ENCODE data around the gene CACNB1.

Gene CACNB1

GRCh38 chr17:39197380-39198185 lies at the start of gene CACNB1:
Gene CACNB1 (minus strand): TSS chr17:39197669. CDS start chr17:39197495, 174 bp downstream.
- DNase-seq (ENCODE audit: low spot score) = peak; percentile 90

DNA sequence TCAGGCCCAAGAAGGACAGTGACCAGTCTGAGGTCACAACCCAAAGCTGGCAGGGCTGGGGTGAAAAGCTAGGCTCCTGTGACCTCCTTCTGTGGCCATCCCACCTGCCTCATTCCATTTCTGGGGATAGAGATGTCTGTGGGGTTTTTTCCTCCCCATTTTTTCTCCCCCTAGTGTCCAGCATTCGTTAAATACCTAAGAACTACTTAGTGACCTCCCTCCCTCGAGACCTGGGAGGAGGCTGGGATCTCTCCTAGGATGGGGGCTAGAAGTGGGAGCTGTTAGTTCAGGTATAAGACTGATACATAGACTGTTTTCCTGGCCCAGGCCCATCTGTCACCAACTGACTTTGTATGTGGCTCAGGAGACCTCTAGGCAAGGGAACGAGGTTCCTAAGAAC lies 48.8 kb upstream of the CACNB1 start:
- no peak for DNase-seq (ENCODE audit: low spot score)

DNA sequence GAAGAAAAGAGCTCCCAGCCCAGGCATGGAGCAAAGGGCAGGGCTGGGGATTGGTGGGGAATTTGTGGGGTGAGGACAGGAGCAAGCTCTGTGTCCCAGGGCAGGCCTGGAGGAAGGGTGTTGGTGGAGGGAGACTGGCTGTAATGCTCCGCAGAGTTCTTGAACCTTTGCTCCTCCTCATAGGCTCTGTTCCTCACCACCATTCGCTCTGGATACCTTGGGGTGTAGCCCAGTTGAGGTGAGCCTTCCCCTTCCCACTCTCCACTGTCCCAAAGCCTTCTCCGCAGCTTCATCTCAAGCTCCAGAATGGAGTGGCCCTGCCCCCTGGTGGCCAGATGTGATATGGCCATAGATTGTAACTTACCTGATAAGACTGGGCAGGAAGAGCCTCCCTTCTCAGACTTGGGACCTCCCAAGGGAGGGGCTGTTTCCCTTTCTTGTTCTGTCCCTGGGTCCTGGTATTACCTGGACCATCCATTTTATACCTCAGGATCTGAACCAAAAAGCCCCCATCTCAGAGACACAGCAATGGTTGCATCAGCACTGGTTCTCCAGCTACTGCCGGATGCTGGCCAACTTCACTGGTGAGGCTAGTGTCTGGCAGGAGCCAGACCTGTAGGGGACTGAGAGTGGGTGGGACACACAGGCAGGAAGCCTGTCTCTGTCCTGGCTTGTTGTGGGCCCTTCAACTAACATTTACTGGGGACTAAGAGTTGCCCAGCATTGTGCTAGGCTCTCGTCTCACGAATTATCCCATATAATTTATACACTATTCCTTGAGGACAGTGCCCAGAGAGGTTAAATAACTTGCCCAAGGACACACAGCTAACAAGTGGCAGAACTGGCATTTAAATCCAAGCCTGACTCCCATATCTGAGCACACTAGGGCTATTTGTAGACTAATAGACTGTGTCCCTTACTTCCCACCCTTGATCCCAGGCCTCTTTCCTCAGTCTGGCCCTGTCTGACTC lies 47.4 kb upstream of the CACNB1 start:
- DNase-seq (ENCODE audit: low spot score) = peak; percentile 90

DNA sequence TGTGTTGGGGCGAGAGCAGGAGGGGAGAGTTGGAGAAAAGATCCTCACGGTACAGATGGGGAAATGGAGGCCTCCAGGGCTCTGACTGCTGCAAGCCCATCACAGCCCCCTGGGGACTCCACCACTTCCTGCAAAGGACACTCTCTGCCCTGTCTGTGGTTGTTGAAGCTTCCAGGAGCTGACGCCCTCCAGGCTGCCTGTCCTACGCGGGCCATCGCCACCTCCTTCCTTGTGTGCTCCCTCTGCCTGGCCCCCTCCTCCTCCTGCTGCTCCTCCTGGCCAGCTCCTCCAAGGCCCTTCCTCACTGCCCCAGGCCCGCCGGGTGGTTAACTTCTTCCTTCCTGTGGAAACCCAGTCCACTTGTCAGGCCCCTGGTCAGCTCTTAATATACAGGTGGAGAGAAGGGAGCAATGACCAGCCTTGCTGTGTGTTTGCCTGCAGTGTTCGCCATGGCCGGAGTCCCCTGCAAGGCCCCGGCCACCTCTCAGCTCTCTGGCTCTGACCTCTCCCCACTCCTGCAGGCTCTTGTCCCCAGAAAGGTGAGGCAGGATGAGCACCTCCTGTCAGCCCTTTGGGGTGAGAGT lies 46.6 kb upstream of the CACNB1 start:
- DNase-seq (ENCODE audit: low spot score) = no peak

DNA sequence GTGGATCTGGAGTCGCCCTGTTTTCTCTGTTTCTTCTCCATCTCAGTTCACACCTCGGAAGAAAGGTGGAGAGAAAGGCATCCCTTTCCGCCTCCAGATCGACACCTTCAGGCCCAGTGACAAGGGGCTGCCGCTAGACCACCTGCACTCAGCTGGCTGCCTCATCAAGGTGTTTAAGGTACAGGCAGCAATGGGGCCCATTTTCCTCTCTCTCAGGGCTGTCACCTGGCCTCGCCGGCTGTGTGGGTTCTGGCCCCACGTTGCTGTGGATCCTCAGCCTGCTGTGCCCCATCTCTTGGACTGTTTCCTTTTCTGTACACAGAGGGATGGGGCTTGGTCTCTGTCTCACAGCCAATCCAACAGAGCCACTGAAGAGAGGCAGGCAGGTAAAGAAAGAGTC lies 45.7 kb upstream of the CACNB1 start:
- DNase-seq (ENCODE audit: low spot score) = no peak

DNA sequence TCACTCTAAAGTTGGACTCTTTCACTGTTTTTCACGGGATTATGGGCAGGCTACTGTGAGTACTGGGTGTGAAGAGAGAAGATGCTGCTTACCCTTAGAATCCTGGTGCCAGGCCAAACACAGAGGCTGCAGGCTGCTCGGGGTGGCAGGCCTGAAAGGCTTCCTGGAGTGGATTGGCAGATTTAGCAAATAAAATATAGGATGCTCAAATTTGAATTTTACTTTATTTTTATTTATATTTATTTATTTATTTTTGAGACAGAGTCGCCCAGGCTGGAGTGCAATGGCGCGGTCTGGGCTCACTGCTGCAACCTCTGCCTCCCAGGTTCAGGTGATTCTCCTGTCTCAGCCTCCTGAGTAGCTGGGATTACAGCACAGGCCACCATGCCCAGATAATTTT lies 43.2 kb upstream of the CACNB1 start:
- no peak for DNase-seq (ENCODE audit: low spot score)

DNA sequence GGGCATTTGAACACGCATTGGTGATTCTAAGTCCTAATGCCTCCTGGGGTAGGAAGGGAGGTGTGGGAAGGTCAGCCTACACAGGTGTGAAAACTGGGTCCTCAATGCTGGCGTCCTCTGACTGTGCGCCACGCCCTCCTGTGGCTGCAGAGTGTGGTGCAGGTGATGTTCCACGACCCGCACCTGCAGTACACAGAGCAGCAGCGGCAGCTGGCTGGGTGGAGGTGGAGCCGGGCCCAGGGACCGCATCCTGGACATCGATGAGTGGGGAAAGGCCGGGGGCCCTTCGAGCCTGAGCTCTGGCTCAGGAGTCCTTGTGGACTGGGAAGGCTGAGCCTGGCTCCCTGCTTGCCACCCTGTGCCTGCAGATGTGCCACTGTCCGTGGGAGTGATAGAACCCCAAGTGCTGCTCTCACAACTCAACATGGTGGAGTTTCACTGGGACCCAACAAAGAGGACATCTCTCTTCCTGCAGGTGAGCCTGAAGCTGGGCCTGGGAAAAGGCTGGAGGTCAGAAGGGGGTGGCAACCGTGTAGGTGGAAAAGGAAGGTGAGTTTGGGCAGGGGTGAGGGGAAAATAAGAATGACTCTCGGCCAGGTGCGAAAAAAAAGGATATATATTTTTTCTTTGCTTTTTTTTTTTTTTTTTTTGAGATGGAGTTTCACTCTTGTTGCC lies 42.3 kb upstream of the CACNB1 start:
- no peak for DNase-seq (ENCODE audit: low spot score)

DNA sequence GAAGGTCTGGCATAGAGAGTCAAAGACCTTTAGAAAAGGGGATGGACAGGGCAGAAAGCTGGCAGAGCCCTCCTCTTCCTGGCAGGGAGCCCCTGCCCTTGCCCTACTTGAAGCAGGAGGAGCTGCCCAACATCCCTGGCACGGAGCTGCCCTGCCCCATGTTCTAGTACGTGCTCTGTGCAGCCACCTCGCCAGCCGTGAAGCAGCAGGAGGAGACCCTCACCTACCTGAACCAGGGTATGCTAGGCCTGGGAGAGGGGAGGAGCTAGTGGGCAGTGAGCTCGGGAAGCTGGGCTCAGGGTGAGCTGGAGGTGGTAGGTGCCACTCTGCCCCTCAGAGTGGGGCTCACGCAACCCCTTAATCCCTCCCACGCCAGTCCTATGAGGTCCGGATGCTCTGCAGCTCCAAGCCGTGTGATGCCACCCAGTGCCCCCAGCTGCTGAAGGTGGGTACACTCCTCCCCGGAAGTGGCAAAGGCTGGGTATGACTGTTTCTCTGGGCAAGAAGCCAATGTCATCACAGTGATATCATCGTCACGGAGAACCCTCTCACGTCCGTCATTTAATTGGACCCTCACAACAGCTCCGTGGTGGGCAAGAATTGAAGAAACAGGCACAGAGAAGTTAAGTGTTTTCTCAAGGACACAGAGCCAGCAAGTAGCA lies 41.0 kb upstream of the CACNB1 start:
- DNase-seq (ENCODE audit: low spot score) = no peak

- no peak for DNase-seq (ENCODE audit: low spot score)
These were observed 40.1 kb upstream of the CACNB1 start for GRCh38 chr17:39237586-39237985.

GRCh38 chr17:39236981-39237441 lies 39.5 kb upstream of the CACNB1 start:
- no peak for DNase-seq (ENCODE audit: low spot score)

GRCh38 chr17:39236450-39236927 lies 39.0 kb upstream of the CACNB1 start:
- no peak for DNase-seq (ENCODE audit: low spot score)

GRCh38 chr17:39235555-39236449 lies 38.3 kb upstream of the CACNB1 start:
- no peak for DNase-seq (ENCODE audit: low spot score)

DNA sequence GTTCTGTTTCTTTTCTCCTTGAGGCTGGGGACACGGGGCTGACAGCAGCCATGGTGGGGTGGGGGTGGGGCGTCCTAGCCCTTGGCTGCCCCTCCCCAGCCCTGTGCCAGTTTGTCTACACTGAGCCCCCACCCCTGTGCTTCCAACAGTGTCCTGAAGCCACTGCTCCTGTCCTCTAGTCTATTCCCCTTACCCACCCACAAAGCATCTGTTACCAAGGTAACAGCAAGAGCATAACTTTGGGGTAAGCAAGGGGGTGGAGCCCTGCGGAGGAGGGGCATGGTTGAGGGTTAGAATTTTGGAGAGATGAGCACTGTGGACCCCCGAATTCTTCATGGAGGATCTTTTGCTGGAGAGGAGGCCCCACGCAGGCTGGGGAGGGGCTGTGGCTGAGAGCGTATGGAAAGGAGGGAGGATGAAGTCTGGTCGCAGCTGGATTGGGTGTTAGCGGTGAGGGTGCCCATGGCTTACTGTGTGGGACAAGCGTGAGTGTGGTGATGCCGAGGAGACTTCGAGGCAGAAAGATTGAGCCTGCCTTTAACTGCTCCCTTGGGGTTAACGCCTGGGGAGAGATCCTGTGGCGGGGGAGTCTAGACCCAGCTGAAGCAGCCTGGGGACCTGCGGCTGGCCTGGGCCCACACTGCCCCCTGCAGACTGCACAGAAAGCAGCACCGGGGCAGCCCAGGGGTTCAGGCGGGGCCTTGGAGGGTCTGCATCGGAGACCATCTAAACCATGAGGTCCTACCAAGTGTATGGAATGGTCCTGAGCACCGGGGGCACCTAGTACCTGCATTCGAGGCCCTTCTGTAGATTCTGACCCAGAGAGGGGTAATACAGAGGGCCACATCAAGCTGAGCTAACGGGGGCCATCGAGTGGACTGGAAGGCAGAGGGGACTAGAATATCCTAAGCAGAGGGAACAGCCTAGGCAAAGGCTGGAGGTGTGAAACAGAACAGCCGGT lies 34.4 kb upstream of the CACNB1 start:
- DNase-seq (ENCODE audit: low spot score) = no peak

DNA sequence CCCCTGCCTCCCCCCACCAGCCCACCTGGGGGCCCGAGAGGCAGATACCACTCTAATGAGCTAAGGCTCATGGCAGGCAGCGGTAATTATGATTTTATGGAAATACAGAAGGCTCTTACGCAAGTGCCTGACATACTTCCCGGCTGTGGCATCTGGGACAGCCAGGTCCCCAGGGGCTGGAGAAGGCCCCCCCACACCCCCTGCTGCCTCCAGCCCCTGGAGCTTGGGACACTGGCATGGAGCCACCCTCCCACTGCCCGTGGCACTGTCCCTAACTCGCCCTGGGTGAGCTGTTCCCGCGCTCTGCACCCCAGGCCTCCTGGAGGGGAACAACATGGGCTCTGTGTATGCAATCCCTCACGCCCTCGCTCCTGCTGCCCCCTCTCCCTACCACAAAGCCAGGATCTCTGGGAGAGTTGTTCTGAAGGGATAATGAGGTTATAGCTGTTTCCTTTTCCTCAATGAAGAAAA lies 33.7 kb upstream of the CACNB1 start:
- DNase-seq (ENCODE audit: low spot score) = no peak

DNA sequence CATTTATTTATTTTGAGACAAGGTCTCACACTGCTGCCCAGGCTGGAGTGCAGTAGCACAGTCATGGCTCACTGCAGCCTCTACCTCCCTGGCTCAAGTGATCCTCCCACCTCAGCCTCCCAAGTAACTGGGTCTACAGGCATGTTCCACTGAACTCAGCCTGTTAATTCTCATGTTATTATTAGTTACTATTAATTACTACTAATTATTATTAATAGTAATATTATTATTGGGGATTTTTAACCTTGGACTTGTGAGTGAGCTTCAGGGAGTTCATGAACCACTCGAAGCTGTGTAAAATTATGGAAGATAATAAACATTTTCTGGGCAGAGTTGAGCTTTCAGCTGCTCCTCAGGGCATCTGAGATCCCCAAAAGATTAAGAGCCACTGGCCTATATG lies 32.9 kb upstream of the CACNB1 start:
- no peak for DNase-seq (ENCODE audit: low spot score)

DNA sequence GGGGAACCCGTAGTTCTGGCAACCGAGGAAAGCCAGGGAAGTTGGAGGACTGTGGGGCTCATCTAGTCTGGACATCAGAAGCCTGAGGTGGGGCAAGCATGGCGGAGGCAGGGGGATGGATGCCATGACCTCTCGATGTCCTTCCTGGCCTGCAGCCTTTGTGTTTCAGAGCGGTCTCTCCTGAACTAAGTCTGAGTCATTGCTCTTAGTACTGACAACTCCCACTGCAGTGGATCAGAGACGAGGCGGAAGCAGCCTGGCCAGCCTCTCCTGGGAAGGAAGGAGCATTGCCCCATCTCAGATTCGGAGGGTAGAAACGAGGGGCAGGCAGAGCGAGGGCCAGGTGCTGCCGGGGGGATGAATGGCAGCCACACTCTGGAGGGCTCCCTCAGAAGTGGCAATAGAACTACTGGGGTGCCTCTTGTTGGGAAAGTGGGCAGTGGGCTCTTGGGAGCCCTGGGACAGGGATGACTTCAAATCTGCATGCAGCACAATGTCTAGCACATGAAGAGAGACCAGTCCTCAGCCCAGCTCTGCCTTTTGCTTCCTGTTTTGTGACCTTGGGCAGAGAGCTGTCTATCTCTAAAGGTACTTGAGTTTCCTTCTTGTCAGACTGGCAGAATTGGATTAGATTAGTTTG lies 31.9 kb upstream of the CACNB1 start:
- no peak for DNase-seq (ENCODE audit: low spot score)

DNA sequence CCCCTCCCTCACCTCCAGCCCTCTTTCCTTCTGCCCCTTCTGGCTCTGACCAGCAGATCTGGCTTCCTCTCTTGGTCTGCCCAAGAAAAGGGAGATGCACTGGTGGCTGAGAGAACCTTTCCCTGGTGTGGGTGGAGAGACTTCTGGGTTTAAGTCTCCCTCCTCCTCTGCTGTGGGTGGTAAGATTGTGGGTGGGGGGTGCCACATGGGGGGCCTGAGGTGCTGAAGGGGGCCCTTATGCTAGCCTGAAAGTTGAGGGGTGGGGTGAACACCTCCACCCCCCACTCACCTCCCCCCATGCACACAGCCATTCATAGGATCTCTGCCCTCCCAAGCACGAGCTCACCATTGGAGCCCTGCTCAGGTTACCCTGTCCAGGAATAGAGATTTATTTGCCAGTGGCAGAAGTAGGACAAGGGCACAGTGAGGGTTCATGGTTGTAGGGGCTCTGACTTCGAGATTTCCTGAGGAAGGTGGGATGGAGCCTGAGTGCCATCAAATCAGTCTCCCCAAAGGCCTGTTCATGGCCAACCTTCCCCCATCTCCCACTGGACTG lies 30.0 kb upstream of the CACNB1 start:
- DNase-seq (ENCODE audit: low spot score) = no peak

Measured in left forelimb (tissue), 1 donor.